GM21723 (cell line): ENCODE data around the gene BTBD7.
"Not testable (repeated sequence)": the region's sequence is repeated elsewhere in the genome, so short reads cannot be mapped to it uniquely, and the experiment has no call there.

ENCODE experiments used
- ATAC-seq: cut with Tn5 transposase; IDR thresholded peaks from one replicate; pipeline ENCODE4 v1.9.1; 2021; ENCODE audit warnings: mild to moderate bottlenecking, moderate library complexity; ENCODE audit not compliant: unreplicated experiment

BTBD7 gene, protein sequence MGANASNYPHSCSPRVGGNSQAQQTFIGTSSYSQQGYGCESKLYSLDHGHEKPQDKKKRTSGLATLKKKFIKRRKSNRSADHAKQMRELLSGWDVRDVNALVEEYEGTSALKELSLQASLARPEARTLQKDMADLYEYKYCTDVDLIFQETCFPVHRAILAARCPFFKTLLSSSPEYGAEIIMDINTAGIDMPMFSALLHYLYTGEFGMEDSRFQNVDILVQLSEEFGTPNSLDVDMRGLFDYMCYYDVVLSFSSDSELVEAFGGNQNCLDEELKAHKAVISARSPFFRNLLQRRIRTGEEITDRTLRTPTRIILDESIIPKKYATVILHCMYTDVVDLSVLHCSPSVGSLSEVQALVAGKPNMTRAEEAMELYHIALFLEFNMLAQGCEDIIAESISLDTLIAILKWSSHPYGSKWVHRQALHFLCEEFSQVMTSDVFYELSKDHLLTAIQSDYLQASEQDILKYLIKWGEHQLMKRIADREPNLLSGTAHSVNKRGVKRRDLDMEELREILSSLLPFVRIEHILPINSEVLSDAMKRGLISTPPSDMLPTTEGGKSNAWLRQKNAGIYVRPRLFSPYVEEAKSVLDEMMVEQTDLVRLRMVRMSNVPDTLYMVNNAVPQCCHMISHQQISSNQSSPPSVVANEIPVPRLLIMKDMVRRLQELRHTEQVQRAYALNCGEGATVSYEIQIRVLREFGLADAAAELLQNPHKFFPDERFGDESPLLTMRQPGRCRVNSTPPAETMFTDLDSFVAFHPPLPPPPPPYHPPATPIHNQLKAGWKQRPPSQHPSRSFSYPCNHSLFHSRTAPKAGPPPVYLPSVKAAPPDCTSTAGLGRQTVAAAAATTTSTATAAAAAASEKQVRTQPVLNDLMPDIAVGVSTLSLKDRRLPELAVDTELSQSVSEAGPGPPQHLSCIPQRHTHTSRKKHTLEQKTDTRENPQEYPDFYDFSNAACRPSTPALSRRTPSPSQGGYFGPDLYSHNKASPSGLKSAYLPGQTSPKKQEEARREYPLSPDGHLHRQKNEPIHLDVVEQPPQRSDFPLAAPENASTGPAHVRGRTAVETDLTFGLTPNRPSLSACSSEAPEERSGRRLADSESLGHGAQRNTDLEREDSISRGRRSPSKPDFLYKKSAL

GRCh38 chr14:93332853-93333630 is at the start of gene BTBD7:
Gene BTBD7, minus strand, starts transcription at chr14:93333036. Its CDS starts 36,985 bp downstream, at chr14:93296051.
- ATAC-seq = peak; percentile 84

GRCh38 chr14:93381644-93382043 is 48.8 kb upstream of the BTBD7 start:
- peak; percentile 67 for ATAC-seq

GRCh38 chr14:93379831-93380230 is 47.0 kb upstream of the BTBD7 start:
- no peak for ATAC-seq

DNA sequence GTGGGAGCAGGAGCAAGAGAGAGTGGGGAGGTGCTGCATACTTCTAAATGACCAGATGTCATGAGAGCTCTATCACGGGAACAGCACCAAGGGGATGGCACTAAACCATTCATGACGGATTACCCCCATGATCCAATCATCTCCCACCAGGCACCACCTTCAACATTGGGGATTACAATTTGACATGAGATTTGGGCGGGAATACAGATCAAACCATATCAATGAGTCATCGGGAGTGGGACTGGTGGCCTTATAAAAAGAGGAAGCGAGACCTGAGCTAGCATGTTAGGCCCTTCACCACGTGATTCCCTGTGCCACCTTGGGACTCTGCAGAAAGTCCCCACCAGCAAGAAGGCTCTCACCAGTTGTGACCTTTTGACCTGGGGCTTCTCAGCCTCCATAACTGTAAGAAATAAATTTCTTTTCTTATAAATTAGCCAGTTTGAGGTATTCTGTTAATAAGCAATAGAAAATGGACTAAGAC is 42.9 kb upstream of the BTBD7 start:
- ATAC-seq = peak; percentile 94

DNA sequence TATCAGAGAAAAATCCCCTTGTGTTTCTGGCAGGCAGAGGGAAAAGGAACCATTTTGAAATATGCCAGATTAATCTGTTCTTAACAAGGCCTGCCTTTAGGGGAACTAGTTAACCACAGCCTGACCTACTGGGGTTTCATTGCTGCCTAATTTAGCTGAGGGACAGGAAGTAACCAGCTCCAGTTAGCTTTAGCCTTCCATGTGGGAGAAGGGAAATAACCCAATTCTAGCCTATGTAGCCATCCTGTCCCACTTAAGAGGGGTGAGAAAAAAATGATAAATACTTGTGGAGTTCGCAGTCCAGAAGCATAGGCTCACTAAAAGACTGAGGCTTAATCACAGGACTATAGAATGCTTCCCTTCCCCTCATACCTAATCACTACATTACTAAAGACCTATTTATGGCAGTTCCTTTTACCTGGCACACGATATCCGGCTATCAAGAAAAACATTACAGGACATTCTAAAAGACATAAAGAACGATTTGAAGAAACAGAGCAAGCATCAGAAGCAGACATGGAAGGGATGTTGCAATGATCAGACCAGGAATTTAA is 37.0 kb upstream of the BTBD7 start:
- ATAC-seq = peak; percentile 92

GRCh38 chr14:93368996-93369712 is 36.3 kb upstream of the BTBD7 start:
- ATAC-seq = no peak

GRCh38 chr14:93354873-93355272 is 22.0 kb upstream of the BTBD7 start:
- not testable (repeated sequence) for ATAC-seq

- ATAC-seq = no peak
Measured at GRCh38 chr14:93348292-93348691, 15.5 kb upstream of the BTBD7 start.

GRCh38 chr14:93347850-93348249 is 15.0 kb upstream of the BTBD7 start:
- ATAC-seq = no peak

GRCh38 chr14:93346926-93347721 is 14.3 kb upstream of the BTBD7 start, which contains the start of gene COX8C:
Gene COX8C, plus strand, starts transcription at chr14:93347182. Its CDS starts 87 bp downstream, at chr14:93347269.
- ATAC-seq = no peak

GRCh38 chr14:93343797-93344196 is 11.0 kb upstream of the BTBD7 start:
- no peak for ATAC-seq

DNA sequence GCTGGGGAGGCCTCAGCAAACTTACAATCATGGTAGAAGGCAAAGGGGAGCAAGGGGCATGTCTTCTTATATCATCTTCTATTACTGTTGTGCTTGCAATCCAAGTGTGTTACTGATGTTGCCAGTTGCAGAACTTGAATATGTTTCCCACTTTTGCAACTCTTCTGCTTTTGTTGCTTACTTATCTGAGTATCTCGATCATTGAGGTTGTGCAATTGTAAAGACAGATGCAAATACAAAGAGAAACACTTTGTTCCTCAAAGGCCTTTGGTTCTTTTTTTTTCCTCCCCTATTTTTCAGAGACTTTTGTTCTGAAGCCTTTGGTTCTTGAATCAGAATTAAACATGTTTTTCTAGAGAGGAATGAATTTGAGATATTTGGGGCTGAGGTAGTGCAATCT is 10.4 kb upstream of the BTBD7 start:
- no peak for ATAC-seq

GRCh38 chr14:93337884-93338283 is 5.0 kb upstream of the BTBD7 start:
- ATAC-seq = no peak

GRCh38 chr14:93337143-93337753 is 4.4 kb upstream of the BTBD7 start:
- no peak for ATAC-seq

DNA sequence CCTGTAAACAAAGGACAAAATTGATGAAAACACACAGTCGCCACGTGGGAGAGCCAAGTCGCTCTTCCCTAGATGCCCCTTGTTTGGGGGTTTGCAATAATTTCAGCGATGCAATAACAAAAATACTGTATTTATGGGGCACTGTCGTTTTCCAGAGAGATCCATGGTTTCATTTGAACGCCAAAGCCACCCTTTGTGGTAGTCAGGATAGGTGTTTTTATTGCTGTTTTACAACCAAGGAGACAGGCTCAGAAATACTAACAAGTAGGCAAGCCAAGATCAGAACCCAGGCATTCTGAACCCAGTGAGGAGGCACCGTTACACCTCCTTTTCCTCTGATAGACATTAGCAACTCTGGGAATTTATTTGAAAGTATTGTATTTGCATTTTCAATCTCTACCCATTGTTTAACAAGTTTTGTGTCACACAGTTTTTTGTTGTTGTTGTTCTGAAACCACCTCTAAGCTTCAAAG is 831 bp upstream of the BTBD7 start:
- ATAC-seq = no peak

GRCh38 chr14:93332397-93332852 is 411 bp downstream of the BTBD7 start:
- peak; percentile 64 for ATAC-seq

DNA sequence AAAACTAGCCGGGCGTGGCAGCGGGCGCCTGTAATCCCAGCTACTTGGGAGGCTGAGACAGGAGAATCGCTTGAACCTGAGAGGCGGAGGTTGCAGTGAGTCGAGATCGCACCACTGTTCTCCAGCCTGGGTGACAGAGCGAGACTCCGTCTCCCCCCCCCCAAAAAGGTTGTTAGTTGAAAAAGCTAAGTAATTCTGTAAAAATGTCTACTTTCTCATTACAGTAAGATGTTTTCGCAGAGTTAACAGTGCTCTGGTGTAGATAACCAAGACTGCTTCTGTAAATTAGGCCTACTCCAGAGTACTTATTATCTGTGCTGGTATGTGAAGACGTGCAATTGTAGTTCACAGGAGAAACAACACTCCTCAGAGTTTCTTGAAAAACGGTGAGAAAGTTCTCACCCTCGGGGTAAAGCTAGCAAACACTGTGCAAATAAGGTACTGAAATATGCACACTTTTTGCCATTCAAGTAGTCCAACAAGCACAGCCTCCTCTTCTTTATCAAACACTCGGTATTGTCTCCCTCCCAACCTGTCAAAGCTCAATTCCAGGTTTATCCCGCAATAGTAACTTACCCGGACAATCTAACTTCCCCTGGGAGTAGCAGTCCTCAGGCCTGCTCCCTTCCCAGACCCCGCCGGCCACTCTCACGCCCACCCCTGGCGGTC is 974 bp downstream of the BTBD7 start:
- ATAC-seq = peak; percentile 4
